H9 (cell line): ENCODE data around the gene CAMKK1. TPM values are rescaled to one million over a fixed set of nuclear protein-coding genes. Genes with fewer than 3 reads are reported as not detected.

Source experiments
- DNase-seq: peaks from one replicate; pipeline ENCODE4 v3.0.0-alpha.2; 2017
- H2AFZ ChIP-seq: one replicate; pipeline ENCODE4 v1.6.1; 2013; ENCODE audit warnings: mild to moderate bottlenecking, low read length, control low read depth, moderate library complexity
- H2AK5ac ChIP-seq: 2 replicates; pipeline ENCODE4 v1.6.1; 2013; ENCODE audit warnings: low read length, control low read depth, mixed read lengths; ENCODE audit not compliant: insufficient read length
- H2BK120ac ChIP-seq: one replicate; pipeline ENCODE4 v1.6.1; 2013; ENCODE audit warnings: low read depth, mild to moderate bottlenecking, low read length, control low read depth, inconsistent platforms; ENCODE audit not compliant: poor library complexity, severe bottlenecking
- H2BK12ac ChIP-seq: 2 replicates; pipeline ENCODE4 v1.6.1; 2013; ENCODE audit warnings: low read length, control low read depth, mixed read lengths, low read depth; ENCODE audit not compliant: insufficient read length
- H2BK15ac ChIP-seq: 2 replicates; pipeline ENCODE4 v1.6.1; 2013; ENCODE audit warnings: low read depth, low read length, control low read depth
- H2BK20ac ChIP-seq: one replicate; pipeline ENCODE4 v1.6.1; 2013; ENCODE audit warnings: low read depth, mild to moderate bottlenecking, low read length, control low read depth, inconsistent platforms; ENCODE audit not compliant: poor library complexity, severe bottlenecking
- H2BK5ac ChIP-seq: 2 replicates; pipeline ENCODE4 v1.6.1; 2013; ENCODE audit warnings: low read length, control low read depth, mixed read lengths; ENCODE audit not compliant: insufficient read length
- H3K14ac ChIP-seq: 2 replicates; pipeline ENCODE4 v1.6.1; 2013; ENCODE audit warnings: low read length, control low read depth; ENCODE audit not compliant: insufficient read depth
- H3K18ac ChIP-seq: 2 replicates; pipeline ENCODE4 v1.6.1; 2013; ENCODE audit warnings: low read depth, mild to moderate bottlenecking, mixed read lengths, low read length, control low read depth; ENCODE audit not compliant: insufficient read length
- H3K23ac ChIP-seq: 2 replicates; pipeline ENCODE4 v1.6.1; 2013; ENCODE audit warnings: low read length, control low read depth, mixed read lengths, low read depth; ENCODE audit not compliant: insufficient read length
- H3K23me2 ChIP-seq: 2 replicates; pipeline ENCODE4 v1.6.1; 2013; ENCODE audit warnings: low read depth, mild to moderate bottlenecking, mixed read lengths, low read length, control low read depth; ENCODE audit not compliant: insufficient read length, poor library complexity, severe bottlenecking
- H3K27ac ChIP-seq: 2 replicates; pipeline ENCODE4 v1.5.1; 2013; ENCODE audit warnings: low read length, control low read depth, mixed read lengths, low read depth; ENCODE audit not compliant: insufficient read length
- H3K27me3 ChIP-seq: 2 replicates; pipeline ENCODE4 v1.6.1; 2013; ENCODE audit warnings: low read length, control low read depth, inconsistent platforms; ENCODE audit not compliant: insufficient read depth
- H3K4ac ChIP-seq: 2 replicates; pipeline ENCODE4 v1.6.1; 2013; ENCODE audit warnings: low read depth, mild to moderate bottlenecking, control low read depth, inconsistent platforms, low read length, moderate library complexity
- H3K4me1 ChIP-seq: 2 replicates; pipeline ENCODE4 v1.6.1; 2013; ENCODE audit warnings: low read length, control low read depth, inconsistent platforms; ENCODE audit not compliant: insufficient read depth
- H3K4me2 ChIP-seq: 2 replicates; pipeline ENCODE4 v1.6.1; 2013; ENCODE audit warnings: low read length, control low read depth, mixed read lengths; ENCODE audit not compliant: insufficient read length, insufficient read depth
- H3K56ac ChIP-seq: 2 replicates; pipeline ENCODE4 v1.6.1; 2013; ENCODE audit warnings: low read depth, mild to moderate bottlenecking, mixed read lengths, low read length, control low read depth; ENCODE audit not compliant: insufficient read length
- H3K79me1 ChIP-seq: 2 replicates; pipeline ENCODE4 v1.6.1; 2013; ENCODE audit warnings: low read depth, mild to moderate bottlenecking, moderate library complexity, low read length, control low read depth, inconsistent platforms; ENCODE audit not compliant: insufficient read depth, poor library complexity, severe bottlenecking
- H3K79me2 ChIP-seq: 2 replicates; pipeline ENCODE4 v1.6.1; 2013; ENCODE audit warnings: low read length, control low read depth, inconsistent platforms; ENCODE audit not compliant: insufficient read depth
- H3K9ac ChIP-seq: 2 replicates; pipeline ENCODE4 v1.6.1; 2013; ENCODE audit warnings: low read length, control low read depth, mixed read lengths; ENCODE audit not compliant: insufficient read length; ENCODE audit errors: extremely low read depth
- H3K9me3 ChIP-seq: one replicate; pipeline ENCODE4 v1.6.1; 2013; ENCODE audit warnings: low read depth, low read length, inconsistent platforms; ENCODE audit not compliant: control insufficient read depth
- H3T11ph ChIP-seq: one replicate; pipeline ENCODE4 v1.6.1; 2013; ENCODE audit warnings: mild to moderate bottlenecking, low read length, control low read depth, inconsistent platforms
- H4K20me1 ChIP-seq: one replicate; pipeline ENCODE4 v1.6.1; 2013; ENCODE audit not compliant: control insufficient read depth, insufficient read length, insufficient read depth
- H4K5ac ChIP-seq: 2 replicates; pipeline ENCODE4 v1.6.1; 2013; ENCODE audit warnings: low read depth, mild to moderate bottlenecking, mixed read lengths, low read length, control low read depth; ENCODE audit not compliant: insufficient read length
- H4K8ac ChIP-seq: replicated peaks from 2 replicates; pipeline ENCODE4 v1.6.1; 2013; ENCODE audit warnings: low read length, control low read depth, mixed read lengths, low read depth; ENCODE audit not compliant: insufficient read length
- H4K91ac ChIP-seq: 2 replicates; pipeline ENCODE4 v1.6.1; 2013; ENCODE audit warnings: low read depth, mild to moderate bottlenecking, moderate library complexity, mixed read lengths, low read length, control low read depth; ENCODE audit not compliant: insufficient read length
- H3K27ac Mint-ChIP-seq, 3 experiments: 2 replicates in 2 of 3; 3 replicates in 1 of 3; pipeline ENCODE4 v1.8.0; 2020 to 2021; ENCODE audit warnings: mixed read lengths in 3 of 3, mild to moderate bottlenecking in 1 of 3, moderate library complexity in 1 of 3
- H3K27me3 Mint-ChIP-seq: 2 replicates; pipeline ENCODE4 v1.8.0; 2021; ENCODE audit warnings: low read depth, mild to moderate bottlenecking, moderate library complexity, mixed read lengths
- H3K36me3 Mint-ChIP-seq, 3 experiments: 2 replicates in 2 of 3; 3 replicates in 1 of 3; pipeline ENCODE4 v1.8.0; 2020 to 2021; ENCODE audit warnings: low read depth in 3 of 3, mixed read lengths in 3 of 3; ENCODE audit not compliant: insufficient read depth in 1 of 3
- H3K4me1 Mint-ChIP-seq, 2 experiments: 2 replicates each; pipeline ENCODE4 v1.8.0; 2020; ENCODE audit warnings: mixed read lengths in 2 of 2
- H3K4me3 Mint-ChIP-seq, 2 experiments: 2 replicates in 1 of 2; 3 replicates in 1 of 2; pipeline ENCODE4 v1.8.0; 2020 to 2021; ENCODE audit warnings: mild to moderate bottlenecking in 2 of 2, mixed read lengths in 2 of 2, moderate library complexity in 1 of 2
- H3K9me3 Mint-ChIP-seq, 2 experiments: 2 replicates in 1 of 2; 3 replicates in 1 of 2; pipeline ENCODE4 v1.8.0; 2020; ENCODE audit warnings: mild to moderate bottlenecking in 2 of 2, mixed read lengths in 2 of 2, moderate library complexity in 1 of 2
- CTCF ChIP-seq: fragments of 200-600 bp; sonication (generic); conservative IDR thresholded peaks from 3 replicates; pipeline ENCODE4 v1.8.0; 2021; ENCODE audit warnings: antibody characterized with exemption, mild to moderate bottlenecking
- WGBS: extraction: QIAGEN DNeasy Blood & Tissue Kit; methylation state at CpG from one replicate; pipeline ENCODE4 v1.1.7; 2013; ENCODE audit warnings: missing lambda C conversion rate, low lambda C conversion rate, mixed read lengths; ENCODE audit not compliant: insufficient read length; ENCODE audit errors: extremely low coverage; 5-methylcytosine and 5-hydroxymethylcytosine counted together
- total RNA-seq: library from RNA; stranded (reverse); gene quantifications from 2 replicates; pipeline ENCODE4 v1.2.1, GENCODE V29; 2021

The CAMKK1 gene
- total RNA-seq, 1 experiment from 2014 or later: 6.7 TPM

GRCh38 chr17:3867106-3867505 lies 25.7 kb downstream of the CAMKK1 start:
- no peak overlapping the region for H2BK120ac ChIP-seq
- H2BK12ac ChIP-seq: no peak overlapping the region
- Mint-ChIP-seq H3K4me1 (peaks cover 2% of the 10 kb centered on the region in 2 experiments; a peak in 3 of 4 replicates), H3K27ac (peak overlapping the region in 2 of 3 experiments; percentile 17 to 35; a peak in 5 of 7 replicates), H3K4me3 (no peak overlapping the region), H3K27me3 (no peaks in the 10 kb centered on the region), H3K9me3 (no peaks in the 10 kb centered on the region), H3K36me3 (peaks cover 0 to 6% (median 3%) of the 10 kb centered on the region in 3 experiments; a peak in 4 of 7 replicates)
- H3K27ac ChIP-seq: no peak overlapping the region
- no peak overlapping the region for H3T11ph ChIP-seq
- H3K23me2 ChIP-seq: peaks cover 3% of the 10 kb centered on the region
- no peak overlapping the region for H2AFZ ChIP-seq
- no peak overlapping the region for H3K4me2 ChIP-seq
- H3K14ac ChIP-seq: no peak overlapping the region
- H3K9me3 ChIP-seq: no peaks in the 10 kb centered on the region
- no peak overlapping the region for H3K9ac ChIP-seq
- no peak overlapping the region for H2BK5ac ChIP-seq
- no peak overlapping the region for H2AK5ac ChIP-seq
- WGBS: no CpG with 5 or more reads among the region's 17 CpGs
- H3K79me1 ChIP-seq: no peaks in the 10 kb centered on the region
- H3K18ac ChIP-seq: no peak overlapping the region
- H4K8ac ChIP-seq: no peak overlapping the region
- no peak overlapping the region for H4K91ac ChIP-seq
- no peak overlapping the region for H2BK20ac ChIP-seq
- H3K4me1 ChIP-seq: no peaks in the 10 kb centered on the region
- no peak overlapping the region for H4K5ac ChIP-seq
- no peaks in the 10 kb centered on the region for H3K79me2 ChIP-seq
- no peak overlapping the region for H3K4ac ChIP-seq
- H2BK15ac ChIP-seq: no peak overlapping the region
- H3K23ac ChIP-seq: no peak overlapping the region
- DNase-seq: no peak
- H3K56ac ChIP-seq: no peak overlapping the region
- no peaks in the 10 kb centered on the region for H4K20me1 ChIP-seq
- H3K27me3 ChIP-seq: no peaks in the 10 kb centered on the region
- no peak for TF ChIP-seq CTCF
